LNCAP (cell line): Measurements from ENCODE around the gene UCHL1.

Experiments used
- CTCF ChIP-seq: fragments of 450-650 bp; IDR thresholded peaks from 2 replicates; pipeline ENCODE4 v1.5.1; 2017; ENCODE audit warnings: mild to moderate bottlenecking

Gene UCHL1

GRCh38 chr4:41305476-41305875 lies 48.7 kb downstream of the UCHL1 start:
- TF ChIP-seq CTCF = no peak

- TF ChIP-seq CTCF = no peak
These were observed 50.9 kb downstream of the UCHL1 start for GRCh38 chr4:41307638-41308037.

GRCh38 chr4:41308398-41308797 lies 51.7 kb downstream of the UCHL1 start:
- TF ChIP-seq CTCF = no peak

GRCh38 chr4:41315862-41316261 lies 59.1 kb downstream of the UCHL1 start:
- no peak for TF ChIP-seq CTCF
